H9 (cell line): Measurements from ENCODE around the gene PRPS2. TPM values are rescaled to one million over a fixed set of nuclear protein-coding genes. Genes with fewer than 3 reads are reported as not detected.
A peak's percentile ranks its signal among the peaks of the same experiment; 100 is the strongest.

Experiments
- DNase-seq: peaks from one replicate; pipeline ENCODE4 v3.0.0-alpha.2; 2017
- H2AFZ ChIP-seq: one replicate; pipeline ENCODE4 v1.6.1; 2013; ENCODE audit warnings: mild to moderate bottlenecking, low read length, control low read depth, moderate library complexity
- H2AK5ac ChIP-seq: 2 replicates; pipeline ENCODE4 v1.6.1; 2013; ENCODE audit warnings: low read length, control low read depth, mixed read lengths; ENCODE audit not compliant: insufficient read length
- H2BK120ac ChIP-seq: one replicate; pipeline ENCODE4 v1.6.1; 2013; ENCODE audit warnings: low read depth, mild to moderate bottlenecking, low read length, control low read depth, inconsistent platforms; ENCODE audit not compliant: poor library complexity, severe bottlenecking
- H2BK12ac ChIP-seq: 2 replicates; pipeline ENCODE4 v1.6.1; 2013; ENCODE audit warnings: low read length, control low read depth, mixed read lengths, low read depth; ENCODE audit not compliant: insufficient read length
- H2BK15ac ChIP-seq: 2 replicates; pipeline ENCODE4 v1.6.1; 2013; ENCODE audit warnings: low read depth, low read length, control low read depth
- H2BK20ac ChIP-seq: one replicate; pipeline ENCODE4 v1.6.1; 2013; ENCODE audit warnings: low read depth, mild to moderate bottlenecking, low read length, control low read depth, inconsistent platforms; ENCODE audit not compliant: poor library complexity, severe bottlenecking
- H2BK5ac ChIP-seq: 2 replicates; pipeline ENCODE4 v1.6.1; 2013; ENCODE audit warnings: low read length, control low read depth, mixed read lengths; ENCODE audit not compliant: insufficient read length
- H3K14ac ChIP-seq: 2 replicates; pipeline ENCODE4 v1.6.1; 2013; ENCODE audit warnings: low read length, control low read depth; ENCODE audit not compliant: insufficient read depth
- H3K18ac ChIP-seq: 2 replicates; pipeline ENCODE4 v1.6.1; 2013; ENCODE audit warnings: low read depth, mild to moderate bottlenecking, mixed read lengths, low read length, control low read depth; ENCODE audit not compliant: insufficient read length
- H3K23ac ChIP-seq: 2 replicates; pipeline ENCODE4 v1.6.1; 2013; ENCODE audit warnings: low read length, control low read depth, mixed read lengths, low read depth; ENCODE audit not compliant: insufficient read length
- H3K23me2 ChIP-seq: 2 replicates; pipeline ENCODE4 v1.6.1; 2013; ENCODE audit warnings: low read depth, mild to moderate bottlenecking, mixed read lengths, low read length, control low read depth; ENCODE audit not compliant: insufficient read length, poor library complexity, severe bottlenecking
- H3K27ac ChIP-seq: 2 replicates; pipeline ENCODE4 v1.5.1; 2013; ENCODE audit warnings: low read length, control low read depth, mixed read lengths, low read depth; ENCODE audit not compliant: insufficient read length
- H3K27me3 ChIP-seq: 2 replicates; pipeline ENCODE4 v1.6.1; 2013; ENCODE audit warnings: low read length, control low read depth, inconsistent platforms; ENCODE audit not compliant: insufficient read depth
- H3K4ac ChIP-seq: 2 replicates; pipeline ENCODE4 v1.6.1; 2013; ENCODE audit warnings: low read depth, mild to moderate bottlenecking, control low read depth, inconsistent platforms, low read length, moderate library complexity
- H3K4me1 ChIP-seq: 2 replicates; pipeline ENCODE4 v1.6.1; 2013; ENCODE audit warnings: low read length, control low read depth, inconsistent platforms; ENCODE audit not compliant: insufficient read depth
- H3K4me2 ChIP-seq: 2 replicates; pipeline ENCODE4 v1.6.1; 2013; ENCODE audit warnings: low read length, control low read depth, mixed read lengths; ENCODE audit not compliant: insufficient read length, insufficient read depth
- H3K56ac ChIP-seq: 2 replicates; pipeline ENCODE4 v1.6.1; 2013; ENCODE audit warnings: low read depth, mild to moderate bottlenecking, mixed read lengths, low read length, control low read depth; ENCODE audit not compliant: insufficient read length
- H3K79me1 ChIP-seq: 2 replicates; pipeline ENCODE4 v1.6.1; 2013; ENCODE audit warnings: low read depth, mild to moderate bottlenecking, moderate library complexity, low read length, control low read depth, inconsistent platforms; ENCODE audit not compliant: insufficient read depth, poor library complexity, severe bottlenecking
- H3K79me2 ChIP-seq: 2 replicates; pipeline ENCODE4 v1.6.1; 2013; ENCODE audit warnings: low read length, control low read depth, inconsistent platforms; ENCODE audit not compliant: insufficient read depth
- H3K9ac ChIP-seq: 2 replicates; pipeline ENCODE4 v1.6.1; 2013; ENCODE audit warnings: low read length, control low read depth, mixed read lengths; ENCODE audit not compliant: insufficient read length; ENCODE audit errors: extremely low read depth
- H3K9me3 ChIP-seq: one replicate; pipeline ENCODE4 v1.6.1; 2013; ENCODE audit warnings: low read depth, low read length, inconsistent platforms; ENCODE audit not compliant: control insufficient read depth
- H3T11ph ChIP-seq: one replicate; pipeline ENCODE4 v1.6.1; 2013; ENCODE audit warnings: mild to moderate bottlenecking, low read length, control low read depth, inconsistent platforms
- H4K20me1 ChIP-seq: one replicate; pipeline ENCODE4 v1.6.1; 2013; ENCODE audit not compliant: control insufficient read depth, insufficient read length, insufficient read depth
- H4K5ac ChIP-seq: 2 replicates; pipeline ENCODE4 v1.6.1; 2013; ENCODE audit warnings: low read depth, mild to moderate bottlenecking, mixed read lengths, low read length, control low read depth; ENCODE audit not compliant: insufficient read length
- H4K8ac ChIP-seq: replicated peaks from 2 replicates; pipeline ENCODE4 v1.6.1; 2013; ENCODE audit warnings: low read length, control low read depth, mixed read lengths, low read depth; ENCODE audit not compliant: insufficient read length
- H4K91ac ChIP-seq: 2 replicates; pipeline ENCODE4 v1.6.1; 2013; ENCODE audit warnings: low read depth, mild to moderate bottlenecking, moderate library complexity, mixed read lengths, low read length, control low read depth; ENCODE audit not compliant: insufficient read length
- H3K27ac Mint-ChIP-seq, 3 experiments: 2 replicates in 2 of 3; 3 replicates in 1 of 3; pipeline ENCODE4 v1.8.0; 2020 to 2021; ENCODE audit warnings: mixed read lengths in 3 of 3, mild to moderate bottlenecking in 1 of 3, moderate library complexity in 1 of 3
- H3K27me3 Mint-ChIP-seq: 2 replicates; pipeline ENCODE4 v1.8.0; 2021; ENCODE audit warnings: low read depth, mild to moderate bottlenecking, moderate library complexity, mixed read lengths
- H3K36me3 Mint-ChIP-seq, 3 experiments: 2 replicates in 2 of 3; 3 replicates in 1 of 3; pipeline ENCODE4 v1.8.0; 2020 to 2021; ENCODE audit warnings: low read depth in 3 of 3, mixed read lengths in 3 of 3; ENCODE audit not compliant: insufficient read depth in 1 of 3
- H3K4me1 Mint-ChIP-seq, 2 experiments: 2 replicates each; pipeline ENCODE4 v1.8.0; 2020; ENCODE audit warnings: mixed read lengths in 2 of 2
- H3K4me3 Mint-ChIP-seq, 2 experiments: 2 replicates in 1 of 2; 3 replicates in 1 of 2; pipeline ENCODE4 v1.8.0; 2020 to 2021; ENCODE audit warnings: mild to moderate bottlenecking in 2 of 2, mixed read lengths in 2 of 2, moderate library complexity in 1 of 2
- H3K9me3 Mint-ChIP-seq, 2 experiments: 2 replicates in 1 of 2; 3 replicates in 1 of 2; pipeline ENCODE4 v1.8.0; 2020; ENCODE audit warnings: mild to moderate bottlenecking in 2 of 2, mixed read lengths in 2 of 2, moderate library complexity in 1 of 2
- whole genome bisulfite sequencing: extraction: QIAGEN DNeasy Blood & Tissue Kit; methylation state at CpG from one replicate; pipeline ENCODE4 v1.1.7; 2013; ENCODE audit warnings: missing lambda C conversion rate, low lambda C conversion rate, mixed read lengths; ENCODE audit not compliant: insufficient read length; ENCODE audit errors: extremely low coverage; 5-methylcytosine and 5-hydroxymethylcytosine counted together
- total RNA-seq: library from RNA; stranded (reverse); gene quantifications from 2 replicates; pipeline ENCODE4 v1.2.1, GENCODE V29; 2021
- TF ChIP-seq, protein P1 (sequence below): fragments of 200-600 bp; sonication (generic); conservative IDR thresholded peaks from 3 replicates; pipeline ENCODE4 v1.8.0; 2021; ENCODE audit warnings: antibody characterized with exemption, mild to moderate bottlenecking

PRPS2 gene
- total RNA-seq, 1 experiment from 2014 or later: 28.0 TPM

DNA sequence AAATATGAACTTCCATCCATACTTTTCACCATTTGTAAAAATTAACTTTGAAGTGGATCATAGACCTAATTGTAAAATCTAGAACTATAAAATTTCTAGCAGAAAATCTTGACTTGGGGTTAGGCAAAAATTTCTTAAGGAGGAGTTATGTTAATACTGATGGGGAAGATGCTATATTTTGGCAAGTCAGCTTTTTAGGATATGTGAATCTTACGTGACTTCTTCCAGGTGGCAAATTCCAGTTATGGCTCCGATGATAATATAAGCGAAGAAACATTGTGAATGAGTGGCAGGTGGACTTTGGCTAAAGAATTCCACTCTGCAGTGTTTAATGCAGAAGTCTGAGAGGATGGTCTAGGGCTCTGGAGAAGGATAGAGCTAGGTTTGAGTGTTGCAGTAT lies 1.5 kb downstream of the PRPS2 start:
- H2AK5ac ChIP-seq: no peak overlapping the region
- H3K23me2 ChIP-seq: peaks cover 5% of the 10 kb centered on the region
- no peaks in the 10 kb centered on the region for H3K79me1 ChIP-seq
- H3T11ph ChIP-seq: no peak overlapping the region
- TF ChIP-seq, protein P1, sequence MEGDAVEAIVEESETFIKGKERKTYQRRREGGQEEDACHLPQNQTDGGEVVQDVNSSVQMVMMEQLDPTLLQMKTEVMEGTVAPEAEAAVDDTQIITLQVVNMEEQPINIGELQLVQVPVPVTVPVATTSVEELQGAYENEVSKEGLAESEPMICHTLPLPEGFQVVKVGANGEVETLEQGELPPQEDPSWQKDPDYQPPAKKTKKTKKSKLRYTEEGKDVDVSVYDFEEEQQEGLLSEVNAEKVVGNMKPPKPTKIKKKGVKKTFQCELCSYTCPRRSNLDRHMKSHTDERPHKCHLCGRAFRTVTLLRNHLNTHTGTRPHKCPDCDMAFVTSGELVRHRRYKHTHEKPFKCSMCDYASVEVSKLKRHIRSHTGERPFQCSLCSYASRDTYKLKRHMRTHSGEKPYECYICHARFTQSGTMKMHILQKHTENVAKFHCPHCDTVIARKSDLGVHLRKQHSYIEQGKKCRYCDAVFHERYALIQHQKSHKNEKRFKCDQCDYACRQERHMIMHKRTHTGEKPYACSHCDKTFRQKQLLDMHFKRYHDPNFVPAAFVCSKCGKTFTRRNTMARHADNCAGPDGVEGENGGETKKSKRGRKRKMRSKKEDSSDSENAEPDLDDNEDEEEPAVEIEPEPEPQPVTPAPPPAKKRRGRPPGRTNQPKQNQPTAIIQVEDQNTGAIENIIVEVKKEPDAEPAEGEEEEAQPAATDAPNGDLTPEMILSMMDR: no peak
- DNase-seq: no peak
- no peaks in the 10 kb centered on the region for H4K20me1 ChIP-seq
- no peak overlapping the region for H4K91ac ChIP-seq
- H3K4me3 Mint-ChIP-seq: peak overlapping the region; percentile 70 to 83
- peak overlapping the region; percentile 91 for H3K4me2 ChIP-seq
- H3K23ac ChIP-seq: no peak overlapping the region
- H3K56ac ChIP-seq: no peak overlapping the region
- H3K27me3 ChIP-seq: peaks cover 5% of the 10 kb centered on the region; the same call in 1 of the 2 replicates
- H3K27ac ChIP-seq: no peak overlapping the region
- peaks cover 9% of the 10 kb centered on the region in 2 experiments for H3K4me1 Mint-ChIP-seq
- no peak overlapping the region for H2BK5ac ChIP-seq
- no peak overlapping the region for H3K4ac ChIP-seq
- no peak overlapping the region for H3K14ac ChIP-seq
- no peak overlapping the region for H3K18ac ChIP-seq
- peaks cover 26% of the 10 kb centered on the region for H3K27me3 Mint-ChIP-seq
- no peak overlapping the region for H2AFZ ChIP-seq
- no peak overlapping the region for H3K9ac ChIP-seq
- no peaks in the 10 kb centered on the region for H3K4me1 ChIP-seq
- no CpG with 5 or more reads among the region's 3 CpGs for WGBS
- H2BK15ac ChIP-seq: no peak overlapping the region
- peaks cover 58 to 61% of the 10 kb centered on the region in 2 experiments for H3K9me3 Mint-ChIP-seq
- H2BK120ac ChIP-seq: no peak overlapping the region
- no peaks in the 10 kb centered on the region for H3K9me3 ChIP-seq
- no peak overlapping the region for H2BK12ac ChIP-seq
- H3K79me2 ChIP-seq: peaks cover 11% of the 10 kb centered on the region; the same call in 1 of the 2 replicates
- H4K8ac ChIP-seq: no peak overlapping the region
- H2BK20ac ChIP-seq: no peak overlapping the region
- no peak overlapping the region for H3K27ac Mint-ChIP-seq
- no peak overlapping the region for H4K5ac ChIP-seq
- peaks cover 15 to 34% (median 25%) of the 10 kb centered on the region in 3 experiments for H3K36me3 Mint-ChIP-seq
